Peyer's patch (tissue), 4 donors: ENCODE measurements around the gene SOX18.

Experiments used
- CTCF ChIP-seq, 6 experiments: fragments of 450-650 bp in 4 of 6; fragments of 200-600 bp in 2 of 6; sonication (generic) in 1 of 6; IDR thresholded peaks; one replicate each; pipeline ENCODE4 v1.5.1; 2017 to 2019; ENCODE audit warnings: antibody characterized with exemption in 6 of 6, mild to moderate bottlenecking in 3 of 6, moderate library complexity in 1 of 6
- POLR2A ChIP-seq, 2 donors: fragments of 450-650 bp; IDR thresholded peaks; one replicate each; pipeline ENCODE4 v1.5.1; 2017; ENCODE audit warnings: antibody characterized with exemption in 2 of 2, mild to moderate bottlenecking in 2 of 2, moderate library complexity in 2 of 2

- TF ChIP-seq CTCF (IDR thresholded peaks at IDR 0.05): no peak
- no peak for TF ChIP-seq POLR2A (IDR thresholded peaks at IDR 0.05)
Observed at GRCh38 chr20:64080813-64081623, 31.6 kb upstream of the SOX18 start.
